A549 (cell line): ENCODE results near the gene ABCB9. TPM values are rescaled to one million over a fixed set of nuclear protein-coding genes. Genes with fewer than 3 reads are reported as not detected.

ENCODE experiments used
- ATAC-seq, 2 experiments: fragments of 200-7000 bp in 1 of 2; fragments of >200 bp in 1 of 2; cut with Nextera tagmentation in 1 of 2; cut with Tn5 transposase in 1 of 2; 3 replicates each; pipeline versions ENCODE4 v1.8.0 to v1.9.1; 2018 to 2020; ENCODE audit warnings: mild to moderate bottlenecking in 1 of 2, moderate library complexity in 1 of 2
- CTCF ChIA-PET: fragments of 300-600 bp; sonication (Branson Sonifier 250); formaldehyde crosslinking; extraction: SDS; loops from one replicate; lab custom pipeline; 2021; ENCODE audit warnings: antibody characterized with exemption, inconsistent platforms; lab: Yijun Ruan, JAX
- POLR2A ChIA-PET: fragments of 350-600 bp; formaldehyde crosslinking; extraction: SDS; loops from one replicate; lab custom pipeline; 2021; ENCODE audit warnings: antibody characterized with exemption, inconsistent platforms; lab: Yijun Ruan, JAX
- DNase-seq, 2 experiments: peaks; one replicate each; pipeline versions ENCODE4 v3.0.0 to v3.0.0-alpha.2; 2011 to 2016; ENCODE audit warnings: low read depth in 1 of 2, low spot score in 1 of 2
- FAIRE-seq: peaks from 2 replicates; lab custom pipeline; 2011; peaks lifted over from hg19 to GRCh38; lab: Jason Lieb, UNC
- H3K27ac ChIP-seq, 2 experiments: fragments of >200 bp; sonication (Bioruptor Twin); formaldehyde crosslinking; 3 replicates each; pipeline ENCODE4 v1.5.1; 2016 to 2017
- H3K4me1 ChIP-seq: fragments of >200 bp; sonication (Bioruptor Twin); formaldehyde crosslinking; 3 replicates; pipeline ENCODE4 v1.6.1; 2016
- H3K4me2 ChIP-seq: fragments of >200 bp; sonication (Bioruptor Twin); formaldehyde crosslinking; 3 replicates; pipeline ENCODE4 v1.6.1; 2016
- H3K4me3 ChIP-seq: fragments of >200 bp; sonication (Bioruptor Twin); formaldehyde crosslinking; 3 replicates; pipeline ENCODE4 v1.5.1; 2016
- H3K9me3 ChIP-seq: fragments of >200 bp; sonication (Bioruptor Twin); formaldehyde crosslinking; 3 replicates; pipeline ENCODE4 v1.6.1; 2016
- CHD2 ChIP-seq: fragments of 150-350 bp; IDR thresholded peaks from 2 replicates; pipeline ENCODE4 v1.6.1; 2014; ENCODE audit warnings: low read length; ENCODE audit not compliant: partially characterized antibody
- E2F6 ChIP-seq: IDR thresholded peaks from 2 replicates; pipeline ENCODE4 v1.6.1; 2012; ENCODE audit warnings: low read depth, borderline replicate concordance
- EHMT2 ChIP-seq: fragments of 200-600 bp; sonication (generic); IDR thresholded peaks from 2 replicates; pipeline ENCODE4 v1.6.1; 2016; ENCODE audit warnings: antibody characterized with exemption, low read depth, mild to moderate bottlenecking, moderate library complexity
- EP300 ChIP-seq, 2 experiments: fragments of >200 bp; sonication (Bioruptor Twin); formaldehyde crosslinking; IDR thresholded peaks; 2 replicates in 1 of 2; 3 replicates in 1 of 2; pipeline ENCODE4 v1.6.1; 2016 to 2017
- ESRRA ChIP-seq: fragments of 150-350 bp; IDR thresholded peaks from 2 replicates; pipeline ENCODE4 v1.6.1; 2014; ENCODE audit warnings: mild to moderate bottlenecking, low read length, borderline replicate concordance
- FOSB ChIP-seq: fragments of 250-450 bp; sonication (Bioruptor Pico); IDR thresholded peaks from 2 replicates; pipeline ENCODE4 v1.5.0; 2020; ENCODE audit warnings: mild to moderate bottlenecking, moderate library complexity
- FOSL2 ChIP-seq, 2 experiments: fragments of 450-650 bp in 1 of 2; fragments of >200 bp in 1 of 2; sonication (Bioruptor Twin) in 1 of 2; formaldehyde crosslinking; IDR thresholded peaks; 2 replicates each; pipeline versions ENCODE4 v1.5.0 to v1.6.1; 2016 to 2020; ENCODE audit warnings: mild to moderate bottlenecking in 1 of 2, moderate library complexity in 1 of 2
- FOXS1 ChIP-seq: fragments of 250-450 bp; sonication (Bioruptor Pico); IDR thresholded peaks from 2 replicates; pipeline ENCODE4 v1.5.0; 2020; ENCODE audit warnings: mild to moderate bottlenecking, moderate library complexity
- HDAC2 ChIP-seq: fragments of 200-600 bp; sonication (generic); IDR thresholded peaks from 2 replicates; pipeline ENCODE4 v1.6.1; 2016
- HES2 ChIP-seq: fragments of >200 bp; sonication (Bioruptor Twin); formaldehyde crosslinking; IDR thresholded peaks from 2 replicates; pipeline ENCODE4 v1.6.1; 2016
- HOXB5 ChIP-seq: fragments of 250-450 bp; sonication (Bioruptor Pico); IDR thresholded peaks from 2 replicates; pipeline ENCODE4 v1.5.0; 2020; ENCODE audit warnings: mild to moderate bottlenecking, moderate library complexity
- KDM5A ChIP-seq: fragments of 200-600 bp; sonication (generic); IDR thresholded peaks from 2 replicates; pipeline ENCODE4 v1.6.1; 2016; ENCODE audit warnings: antibody characterized with exemption, mild to moderate bottlenecking
- MAZ ChIP-seq: fragments of 150-350 bp; IDR thresholded peaks from 2 replicates; pipeline ENCODE4 v1.6.1; 2014; ENCODE audit warnings: antibody characterized with exemption, low read depth, low read length, borderline replicate concordance
- NR3C1 ChIP-seq: fragments of >200 bp; sonication (Bioruptor Twin); formaldehyde crosslinking; IDR thresholded peaks from 3 replicates; pipeline ENCODE4 v1.6.1; 2017
- POLR2A ChIP-seq: IDR thresholded peaks from 2 replicates; pipeline ENCODE4 v1.6.1; 2012; ENCODE audit warnings: mild to moderate bottlenecking, low read length
- POLR2AphosphoS2 ChIP-seq: conservative IDR thresholded peaks from 2 replicates; pipeline ENCODE4 v1.6.1; 2012; ENCODE audit warnings: low read length, improper control_type of control experiment, inconsistent platforms
- RFX5 ChIP-seq: fragments of 450-650 bp; IDR thresholded peaks from 2 replicates; pipeline ENCODE4 v1.7.1; 2014; ENCODE audit warnings: antibody characterized with exemption, mild to moderate bottlenecking, moderate library complexity
- RNF2 ChIP-seq: fragments of 200-600 bp; sonication (generic); IDR thresholded peaks from 2 replicates; pipeline ENCODE4 v1.6.1; 2016; ENCODE audit warnings: low read depth, mild to moderate bottlenecking, antibody characterized with exemption, moderate library complexity, borderline replicate concordance
- SMC3 ChIP-seq: fragments of >200 bp; sonication (Bioruptor Twin); formaldehyde crosslinking; IDR thresholded peaks from 3 replicates; pipeline ENCODE4 v1.6.1; 2018; ENCODE audit warnings: inconsistent platforms
- TP53 ChIP-seq: fragments of 250-450 bp; sonication (Bioruptor Pico); IDR thresholded peaks from 2 replicates; pipeline ENCODE4 v1.5.0; 2021; ENCODE audit warnings: mild to moderate bottlenecking, moderate library complexity
- USF2 ChIP-seq: fragments of 450-650 bp; IDR thresholded peaks from 2 replicates; pipeline ENCODE4 v1.6.1; 2014; ENCODE audit warnings: antibody characterized with exemption
- WGBS: methylation state at CpG from one replicate; pipeline ENCODE4 v1.1.6; 2017; ENCODE audit errors: missing lambda C conversion rate; 5-methylcytosine and 5-hydroxymethylcytosine counted together
- polyA plus RNA-seq, 4 experiments: library from polyadenylated mRNA; depleted of rRNA in 3 of 4; stranded (reverse); fragments of >200 nt; fragmentation: RNase III in 1 of 4; extraction: RNeasy Plus Mini Kit Qiagen cat#74134 plus additional on column Dnase treatment in 1 of 4; gene quantifications; 2 replicates in 3 of 4; 3 replicates in 1 of 4; pipeline ENCODE4 v1.2.3, GENCODE V29; 2011 to 2017

Gene ABCB9
- polyA plus RNA-seq, 2 of the 4 experiments (the other 2 are of a cell fraction): 2.7 to 5.0 TPM

DNA sequence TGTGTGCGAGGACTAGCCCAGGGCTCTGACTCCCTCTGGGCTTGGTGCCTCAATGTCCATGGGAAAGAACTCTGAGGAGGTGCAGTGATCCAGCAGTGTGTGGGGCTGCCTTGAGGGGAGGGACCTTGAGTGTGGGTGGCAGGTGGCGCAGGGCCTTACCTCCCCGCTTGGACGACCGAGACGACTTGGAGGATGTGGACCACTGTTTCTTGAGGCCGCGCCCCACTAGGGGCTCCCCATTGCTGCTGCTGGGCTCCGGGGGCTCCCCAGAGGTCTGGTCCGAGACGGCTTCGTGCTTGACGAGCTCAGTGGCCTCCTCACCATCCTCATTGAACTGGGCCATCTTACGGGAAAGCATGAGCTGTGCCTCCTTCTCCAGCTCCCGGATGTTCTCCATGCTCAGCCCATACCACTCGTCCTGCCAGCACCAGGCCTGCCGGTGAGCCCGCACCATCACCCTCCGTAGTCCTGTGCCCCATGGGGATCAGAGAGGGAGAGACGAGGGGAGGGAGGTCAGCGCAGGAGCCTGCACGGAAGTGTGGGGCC lies 38.9 kb upstream of the ABCB9 start:
- FAIRE-seq (no peak), DNase-seq (no peak), ATAC-seq (no peak; a peak in 1 of 6 replicates)
- no peak overlapping the region for H3K4me2 ChIP-seq
- no peaks in the 10 kb centered on the region for H3K9me3 ChIP-seq
- ChIA-PET CTCF (interaction anchor here (0.7 to 1.4 kb wide), 3 partner anchors 10 to 146 kb away, joined by 3 read pairs; no protein-coding TSS in a partner anchor), POLR2A (no interaction called here)
- H3K4me3 ChIP-seq: no peak overlapping the region
- TF ChIP-seq EHMT2 (no peak), FOSL2 (IDR thresholded peaks at IDR 0.05) (no peak), FOSL2 (CRISPR knock-in tag; IDR thresholded peaks at IDR 0.05) (no peak), HDAC2 (no peak)
- H3K4me1 ChIP-seq: no peaks in the 10 kb centered on the region
- no peak overlapping the region for H3K27ac ChIP-seq
- WGBS: 98% methylated on average over 21 of the region's 22 CpGs

- ChIA-PET POLR2A (no interaction called here), CTCF (interaction anchor here (1.1 kb wide), 1 partner anchor 234 kb away, joined by 3 read pairs; no protein-coding TSS in a partner anchor)
- H3K4me3 ChIP-seq: no peak overlapping the region
- no peaks in the 10 kb centered on the region for H3K4me1 ChIP-seq
- H3K4me2 ChIP-seq: no peak overlapping the region
- no peak for DNase-seq
- H3K9me3 ChIP-seq: no peaks in the 10 kb centered on the region
- ATAC-seq: no peak
- WGBS: 86% methylated on average over 14 of the region's 14 CpGs
- H3K27ac ChIP-seq: no peak overlapping the region
- no peak for TF ChIP-seq POLR2A
- TF ChIP-seq EP300 (IDR thresholded peaks at IDR 0.05): no peak
- TF ChIP-seq RNF2: no peak
- no peak for TF ChIP-seq HES2
- TF ChIP-seq CHD2: no peak
- no peak for TF ChIP-seq POLR2AphosphoS2
- no peak for TF ChIP-seq MAZ
- TF ChIP-seq ESRRA: no peak
- TF ChIP-seq E2F6: no peak
- no peak for TF ChIP-seq FOXS1
- no peak for TF ChIP-seq FOSB (CRISPR knock-in tag)
- no peak for TF ChIP-seq USF2
- no peak for TF ChIP-seq NR3C1
- TF ChIP-seq TP53 (CRISPR knock-in tag): no peak
- no peak for TF ChIP-seq SMC3
- TF ChIP-seq RFX5: no peak
- no peak for TF ChIP-seq HOXB5 (CRISPR knock-in tag)
- TF ChIP-seq KDM5A: no peak
- no peak for FAIRE-seq
These were observed 38.0 kb upstream of the ABCB9 start for GRCh38 chr12:123004287-123004686.

- POLR2A ChIA-PET: no interaction called here
- FAIRE-seq: no peak
- no peak for DNase-seq
- WGBS: 85% methylated on average over 6 of the region's 6 CpGs
- no peak for TF ChIP-seq NR3C1
- no peak for TF ChIP-seq E2F6
- TF ChIP-seq EP300 (IDR thresholded peaks at IDR 0.05): no peak
- TF ChIP-seq USF2: no peak
- H3K9me3 ChIP-seq: no peaks in the 10 kb centered on the region
- CTCF ChIA-PET: interaction anchor here (1.1 kb wide), 1 partner anchor 235 kb away, joined by 3 read pairs; no protein-coding TSS in a partner anchor
- no peak for ATAC-seq
- no peak overlapping the region for H3K4me2 ChIP-seq
- no peaks in the 10 kb centered on the region for H3K4me1 ChIP-seq
- no peak overlapping the region for H3K27ac ChIP-seq
- H3K4me3 ChIP-seq: no peak overlapping the region
These were observed 37.0 kb upstream of the ABCB9 start for GRCh38 chr12:123003257-123003656.
